NCI-H1694 treated with DMSO at 0.1 percent for 48 hours (cell line): ENCODE results near the gene RPS19.

Experiments
- DNase-seq: peaks from one replicate; lab custom pipeline; 2025; lab: John Stamatoyannopoulos, UW

The RPS19 gene

DNA sequence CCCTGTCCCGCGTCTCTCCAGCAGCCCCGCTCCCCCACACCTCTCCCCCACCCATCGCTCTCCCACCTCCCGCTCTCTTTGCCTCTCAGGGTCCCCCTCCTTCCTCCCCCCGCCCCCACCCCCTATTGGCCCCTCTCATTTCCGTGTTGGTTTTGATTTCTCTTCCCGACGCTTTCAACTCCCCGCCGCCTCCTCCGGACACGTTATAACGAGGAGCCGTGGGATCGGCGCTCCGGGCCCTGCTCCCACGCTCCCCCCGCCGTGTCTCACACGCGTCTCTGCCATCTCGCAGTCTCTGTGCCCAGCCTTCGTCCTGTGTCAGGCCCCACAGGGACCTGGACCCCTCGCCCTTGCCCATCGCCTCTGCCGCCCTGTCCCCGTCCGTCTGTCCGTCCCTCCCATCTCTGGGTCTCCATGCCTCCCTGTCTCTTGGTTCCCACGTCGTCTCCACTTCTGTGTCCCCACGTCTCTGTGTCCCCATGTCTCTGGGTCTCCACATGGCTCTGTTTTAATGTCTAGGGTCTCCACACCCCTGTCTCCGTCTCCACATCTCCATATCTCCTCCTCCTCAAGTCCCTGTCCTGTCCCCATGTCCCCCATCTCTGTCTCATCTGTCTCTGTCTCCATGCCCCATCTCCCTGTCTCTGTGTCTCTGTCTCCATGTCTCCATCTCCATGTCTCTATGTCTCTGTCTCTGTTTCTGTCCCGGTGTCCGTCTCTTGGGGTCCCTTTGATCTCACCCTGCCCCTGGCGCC lies 55.1 kb downstream of the RPS19 start:
- no peak for DNase-seq

- no peak for DNase-seq
These were observed 55.8 kb downstream of the RPS19 start for GRCh38 chr19:41915776-41916414.

- DNase-seq, result peak; percentile 23
These were observed 57.6 kb downstream of the RPS19 start for GRCh38 chr19:41917676-41918075.

- no peak for DNase-seq
These were observed 58.0 kb downstream of the RPS19 start for GRCh38 chr19:41918095-41918494.

- DNase-seq, result no peak
These were observed 58.7 kb downstream of the RPS19 start for GRCh38 chr19:41918653-41919244.

DNA sequence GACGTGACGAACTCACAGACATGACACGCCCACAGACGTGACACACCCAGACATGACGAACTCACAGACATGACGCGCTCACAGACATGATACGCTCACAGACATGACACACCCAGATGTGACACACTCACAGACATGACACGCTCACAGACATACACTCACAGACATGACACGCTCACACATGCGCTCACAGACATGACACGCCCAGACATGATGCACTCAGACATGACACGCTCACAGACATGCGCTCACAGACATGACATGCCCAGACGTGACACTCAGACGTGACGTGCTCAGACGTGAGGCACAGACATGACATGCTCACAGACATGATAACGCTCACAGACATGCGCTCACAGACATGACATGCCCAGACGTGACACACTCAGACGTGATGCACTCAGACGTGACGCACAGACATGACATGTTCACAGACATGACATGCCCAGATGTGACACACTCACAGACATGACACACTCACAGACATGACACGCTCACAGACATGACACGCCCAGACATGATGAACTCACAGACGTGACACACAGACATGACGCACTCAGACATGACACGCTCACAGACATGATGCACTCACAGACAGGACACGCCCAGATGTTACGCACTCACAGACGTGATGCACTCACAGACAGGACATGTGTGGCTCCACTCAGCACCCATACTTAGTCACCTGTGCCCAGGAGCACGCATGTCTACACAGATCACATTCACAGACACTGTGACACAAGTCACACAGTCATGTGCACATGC lies 60.1 kb downstream of the RPS19 start:
- DNase-seq, result no peak

DNA sequence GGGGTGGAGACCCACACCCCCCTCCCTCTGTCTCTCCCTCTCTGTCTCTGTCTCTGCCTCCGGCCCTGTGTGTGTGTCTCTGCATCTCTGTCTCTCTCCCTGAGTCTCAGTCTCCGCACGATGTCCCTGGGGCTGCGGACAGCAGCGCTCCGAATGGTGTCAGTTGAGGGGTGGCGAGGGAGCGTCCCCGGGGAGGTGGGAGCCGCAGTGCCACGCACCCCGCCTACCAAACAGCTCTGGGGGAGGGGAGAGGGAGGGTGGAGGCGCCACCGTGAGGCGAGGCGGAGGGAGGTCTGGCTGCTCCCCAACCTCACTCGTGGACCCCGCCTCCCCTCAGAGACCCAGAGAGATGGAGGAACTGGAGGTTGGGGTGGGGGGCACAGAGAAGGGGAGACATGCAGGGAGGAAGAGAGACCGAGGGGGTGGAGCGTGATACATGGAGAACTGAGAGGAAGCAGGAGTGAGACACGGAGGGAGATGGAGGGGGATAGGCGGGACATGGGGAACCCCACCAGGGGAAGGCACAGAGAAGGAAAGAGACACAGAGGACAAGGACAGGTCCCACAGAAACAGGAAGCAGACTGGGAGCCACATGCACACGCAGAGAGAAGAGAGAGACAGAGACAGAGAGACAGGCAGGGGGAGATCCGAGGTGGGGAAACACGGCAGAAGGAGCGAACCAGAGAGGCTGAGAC lies 61.0 kb downstream of the RPS19 start:
- DNase-seq, result no peak

DNA sequence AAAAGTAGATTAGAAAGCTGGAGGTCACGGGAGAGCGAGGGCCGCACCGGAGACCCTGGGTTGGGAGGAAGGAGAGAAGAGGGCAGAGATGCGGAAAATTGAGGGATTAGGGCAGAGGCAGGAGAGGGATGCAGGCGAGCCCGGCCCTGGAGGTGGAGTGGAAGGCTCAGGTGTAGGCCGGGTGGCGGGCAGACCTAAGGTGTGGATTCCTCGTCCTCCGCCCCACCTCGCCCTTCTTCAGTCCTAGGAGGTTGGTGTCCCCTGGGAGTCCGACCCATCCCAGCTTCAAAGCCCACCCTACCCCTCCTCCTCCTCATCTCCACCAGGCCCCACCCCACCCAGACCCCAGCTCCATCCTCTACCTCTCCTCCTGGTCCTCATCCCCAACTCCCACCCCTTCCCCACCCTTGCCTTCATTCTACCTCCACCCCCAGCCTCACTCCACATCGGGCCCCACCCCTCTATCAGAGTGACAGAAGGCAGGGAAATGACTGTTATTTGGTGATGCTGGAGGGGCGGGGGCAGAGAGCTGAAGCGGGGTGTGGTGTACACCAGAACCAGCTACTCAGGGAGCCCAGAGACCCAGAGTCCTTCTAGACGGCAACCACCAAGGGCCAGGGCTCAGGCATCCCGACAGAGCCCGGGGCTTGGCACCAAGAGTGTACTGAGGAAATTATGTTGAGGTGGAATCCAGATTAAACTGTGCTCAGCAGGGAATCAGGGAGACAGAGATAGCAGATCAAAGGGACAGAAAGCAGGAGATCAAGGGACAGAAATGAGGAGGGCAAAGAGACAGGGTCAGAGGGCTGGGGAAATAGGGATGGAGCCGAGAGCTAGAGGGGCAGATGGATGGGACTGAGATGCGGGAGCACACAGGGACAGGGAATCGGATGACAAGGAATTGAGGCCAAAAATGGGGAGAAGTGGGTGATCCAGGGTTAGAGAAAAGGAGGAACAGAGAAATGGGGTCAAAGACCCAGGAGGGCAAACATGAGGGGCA lies 61.8 kb downstream of the RPS19 start:
- no peak for DNase-seq
